GM18520 (cell line): ENCODE measurements around the gene SFI1.
"Not testable (repeated sequence)": the region's sequence is repeated elsewhere in the genome, so short reads cannot be mapped to it uniquely, and the experiment has no call there.

Experiments used
- ATAC-seq: cut with Tn5 transposase; IDR thresholded peaks from one replicate; pipeline ENCODE4 v1.9.1; 2021; ENCODE audit not compliant: unreplicated experiment

SFI1 gene

GRCh38 chr22:31490496-31490925 lies 5.8 kb upstream of the SFI1 start:
- ATAC-seq, result peak; percentile 52

- no peak for ATAC-seq
These were observed 4.9 kb upstream of the SFI1 start for GRCh38 chr22:31491218-31491962.

- no peak for ATAC-seq
These were observed 4.2 kb upstream of the SFI1 start for GRCh38 chr22:31492151-31492550.

DNA sequence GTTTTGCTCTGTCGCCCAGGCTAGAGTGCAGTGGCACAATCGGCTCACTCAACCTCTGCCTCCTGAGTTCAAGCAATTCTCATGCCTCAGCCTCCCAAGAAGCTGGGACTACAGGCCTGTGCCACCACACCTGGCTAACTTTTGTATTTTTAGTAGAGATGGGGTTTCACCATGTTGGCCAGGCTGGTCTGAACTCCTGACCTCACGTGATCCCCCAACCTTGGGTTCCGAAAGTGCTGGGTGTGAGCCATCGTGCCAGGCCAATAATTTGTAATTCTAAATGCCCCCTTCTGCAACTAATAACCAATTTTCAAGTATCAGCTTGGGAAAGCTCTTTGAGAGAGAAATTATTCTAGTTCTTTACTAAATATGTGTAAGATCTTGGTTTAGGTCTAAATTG lies 3.0 kb upstream of the SFI1 start:
- ATAC-seq, result not testable (repeated sequence)

DNA sequence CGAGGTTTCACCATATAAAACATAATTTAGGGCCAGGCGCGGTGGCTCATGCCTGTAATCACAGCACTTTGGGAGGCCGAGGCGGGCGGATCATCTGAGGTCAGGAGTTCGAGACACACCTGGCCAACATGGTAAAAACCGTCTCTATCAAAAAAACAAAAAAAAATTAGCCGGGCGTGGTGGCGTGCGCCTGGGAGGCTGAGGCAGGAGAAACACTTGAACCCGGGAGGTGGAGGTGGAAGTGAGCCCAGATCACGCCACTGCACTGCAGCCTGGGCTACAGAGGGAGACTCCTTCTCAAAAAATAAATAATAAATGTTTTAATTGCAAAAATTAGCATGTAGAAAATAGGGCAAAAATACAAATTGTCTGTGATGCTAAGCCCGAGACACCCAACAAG lies 993 bp upstream of the SFI1 start:
- ATAC-seq, result no peak

DNA sequence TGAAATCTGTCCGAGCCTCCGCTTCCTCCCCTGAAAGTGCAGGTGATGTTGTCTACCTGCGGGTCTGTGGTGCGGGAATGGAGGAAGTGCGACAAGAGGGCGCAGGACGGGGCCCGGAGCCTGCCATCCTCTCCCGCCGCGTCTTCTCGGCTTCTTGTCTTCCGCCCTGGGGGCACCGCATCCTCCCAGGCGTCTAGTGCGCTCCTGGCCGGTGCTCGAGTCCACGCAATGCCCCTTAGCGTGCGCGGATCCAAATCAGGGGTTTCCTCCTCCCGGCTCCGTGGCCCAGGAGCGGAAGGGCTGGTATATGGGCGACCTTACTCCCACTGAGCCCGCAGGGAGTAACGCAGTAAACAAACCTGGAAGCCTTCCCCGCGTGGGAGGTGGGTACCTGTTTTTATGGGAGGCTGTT lies 405 bp downstream of the SFI1 start:
- ATAC-seq, result no peak

DNA sequence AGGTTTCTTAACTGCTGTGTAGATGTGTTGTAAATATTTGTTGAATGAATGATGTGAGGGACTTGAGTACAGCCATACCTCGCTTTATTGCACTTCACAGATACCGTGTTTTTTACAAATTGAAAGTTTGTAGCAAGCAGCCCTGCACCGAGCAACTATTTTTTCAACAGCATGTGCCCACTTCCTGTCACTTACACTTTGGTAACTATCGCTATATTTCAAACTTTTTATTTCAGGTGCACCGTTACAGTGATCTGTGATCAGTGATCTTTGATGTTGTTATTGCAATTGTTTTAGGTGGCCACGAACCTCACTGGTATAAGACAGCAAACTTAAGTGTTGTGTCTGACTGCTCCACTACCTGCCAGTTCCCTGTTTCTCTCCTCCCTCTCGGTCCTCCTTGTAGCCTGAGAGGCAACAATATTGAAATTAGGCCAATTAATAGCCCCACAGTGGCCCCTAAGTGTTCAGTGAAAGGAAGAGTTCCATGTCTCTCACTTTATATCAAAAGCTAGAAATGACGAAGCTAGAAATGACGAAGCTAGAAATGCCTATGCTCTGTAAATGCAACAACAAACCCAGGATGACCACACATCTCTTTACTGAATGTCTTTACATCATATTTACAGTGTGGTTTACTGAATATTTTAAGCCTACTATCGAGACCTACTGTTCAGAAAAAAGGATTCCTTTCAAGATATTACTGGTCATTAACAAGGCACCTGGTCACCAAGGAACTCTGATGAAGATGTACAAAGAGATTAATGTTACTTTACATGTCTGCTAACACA lies 1.0 kb downstream of the SFI1 start:
- ATAC-seq, result no peak

DNA sequence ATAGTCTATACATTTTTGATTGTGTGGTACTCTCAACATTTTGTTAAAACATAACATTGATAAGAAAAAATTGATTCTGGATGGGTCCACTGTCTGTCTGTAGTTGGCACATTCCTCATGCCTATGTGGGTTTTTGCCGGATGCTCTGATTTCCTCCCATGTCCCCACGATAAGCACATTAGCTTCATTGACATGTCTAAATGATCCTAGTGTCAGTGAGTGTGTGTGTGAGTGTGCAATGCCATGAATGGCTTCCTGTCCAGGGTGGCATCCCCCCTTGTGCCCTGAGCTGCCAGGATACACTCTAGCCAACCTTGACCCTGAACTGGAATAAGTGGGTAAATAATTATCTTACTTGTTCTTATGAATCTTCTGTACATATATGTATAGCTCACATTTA lies 5.4 kb downstream of the SFI1 start:
- ATAC-seq, result no peak

DNA sequence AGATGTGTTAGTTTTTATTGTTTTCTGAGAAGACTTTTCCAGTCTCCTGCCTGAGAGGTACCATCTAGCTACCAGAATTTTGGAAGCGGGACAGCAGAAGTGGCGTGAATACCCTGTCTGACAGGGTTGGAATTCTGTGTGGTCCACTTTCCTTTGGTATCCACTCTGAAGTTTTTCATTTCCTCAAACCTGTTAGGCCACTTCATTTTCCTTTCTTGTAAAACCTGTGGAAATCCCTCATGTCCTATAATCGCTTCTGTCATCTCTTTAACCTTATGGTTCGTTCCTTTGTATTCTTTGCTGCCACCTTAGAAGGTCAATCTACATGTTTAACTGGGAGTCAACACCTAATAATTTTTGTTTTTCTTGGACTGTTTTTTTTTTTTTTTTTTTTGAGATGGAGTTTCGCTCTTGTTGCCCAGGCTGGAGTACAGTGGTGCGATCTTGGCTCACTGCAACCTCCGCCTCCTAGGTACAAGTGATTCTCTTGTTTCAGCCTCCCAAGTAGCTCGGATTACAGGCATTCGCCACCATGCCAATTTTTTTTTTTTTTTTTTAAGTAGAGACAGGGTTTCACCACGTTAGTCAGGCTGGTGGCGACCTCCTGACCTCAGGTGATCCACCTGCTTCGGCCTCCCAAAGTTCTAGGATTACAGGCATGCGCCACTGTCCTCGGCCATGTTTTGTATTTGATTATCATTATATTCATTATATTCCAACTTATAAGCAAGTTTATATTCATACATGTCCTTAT lies 7.1 kb downstream of the SFI1 start:
- ATAC-seq, result no peak

DNA sequence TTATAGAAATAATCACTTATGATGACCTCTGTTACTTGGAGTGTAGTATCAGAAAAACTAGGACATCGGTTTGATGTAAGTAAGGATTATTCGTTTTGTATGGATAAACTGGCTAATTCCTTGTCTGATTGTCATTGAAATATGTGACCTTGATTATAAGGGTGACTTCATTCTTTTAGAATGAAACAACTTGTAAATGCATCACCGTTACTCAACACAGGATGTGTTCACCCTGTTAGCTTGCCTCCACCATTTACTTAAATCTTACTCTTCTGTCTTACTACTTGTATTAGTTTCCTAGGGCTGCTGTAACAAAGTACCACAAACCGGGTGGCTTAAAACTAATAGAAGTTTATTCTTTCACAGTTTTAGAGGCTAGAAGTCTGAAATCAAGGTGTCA lies 7.9 kb downstream of the SFI1 start:
- no peak for ATAC-seq

DNA sequence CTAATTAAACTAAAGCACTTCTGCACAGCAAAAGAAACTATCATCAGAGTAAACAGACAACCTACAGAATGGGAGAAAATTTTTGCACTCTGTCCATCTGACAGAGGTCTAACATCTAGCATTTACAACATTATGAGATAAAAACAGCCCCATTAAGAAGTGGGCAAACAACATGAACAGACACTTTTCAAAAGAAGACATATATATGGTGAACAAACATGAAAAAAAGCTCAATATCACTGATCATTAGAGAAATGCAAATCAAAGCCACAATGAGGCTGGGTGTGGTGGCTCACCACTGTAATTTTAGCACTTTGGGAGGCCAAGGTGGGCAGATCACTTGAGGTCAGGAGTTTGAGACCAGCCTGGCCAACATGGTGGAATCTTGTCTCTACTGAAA lies 11.2 kb downstream of the SFI1 start:
- not testable (repeated sequence) for ATAC-seq

GRCh38 chr22:31508536-31508935 lies 12.2 kb downstream of the SFI1 start:
- no peak for ATAC-seq

DNA sequence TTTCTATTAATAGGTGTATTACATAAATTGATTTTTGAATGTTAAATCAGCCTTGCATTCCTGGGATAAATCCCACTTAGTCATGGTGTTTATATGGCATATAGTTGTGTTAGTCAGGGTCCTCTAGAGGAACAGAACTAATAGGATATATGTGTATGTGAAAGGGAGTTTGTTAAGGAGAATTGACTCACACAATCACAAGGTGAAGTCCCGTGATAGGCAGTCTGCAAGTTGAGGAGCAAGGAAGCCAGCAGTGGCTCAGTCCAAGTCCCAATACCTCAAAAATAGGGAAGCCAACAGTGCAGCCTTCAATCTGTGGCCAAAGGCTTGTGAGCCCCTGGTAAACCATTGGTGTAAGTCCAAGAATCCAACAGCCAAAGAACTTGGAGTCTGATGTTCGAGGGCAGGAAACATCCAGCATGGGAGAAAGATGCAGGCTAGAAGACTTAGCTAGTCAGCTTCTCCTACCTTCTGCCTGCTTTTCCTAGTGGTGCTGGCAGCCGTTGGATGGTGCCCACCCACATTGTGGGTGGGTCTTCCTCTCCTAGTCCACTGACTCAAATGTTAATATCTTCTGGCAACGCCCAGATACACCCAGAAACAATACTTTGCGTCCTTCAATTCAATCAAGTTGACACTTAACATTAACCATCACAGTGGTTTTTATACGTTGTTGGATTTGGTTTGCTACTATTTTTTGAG lies 12.9 kb downstream of the SFI1 start:
- no peak for ATAC-seq

DNA sequence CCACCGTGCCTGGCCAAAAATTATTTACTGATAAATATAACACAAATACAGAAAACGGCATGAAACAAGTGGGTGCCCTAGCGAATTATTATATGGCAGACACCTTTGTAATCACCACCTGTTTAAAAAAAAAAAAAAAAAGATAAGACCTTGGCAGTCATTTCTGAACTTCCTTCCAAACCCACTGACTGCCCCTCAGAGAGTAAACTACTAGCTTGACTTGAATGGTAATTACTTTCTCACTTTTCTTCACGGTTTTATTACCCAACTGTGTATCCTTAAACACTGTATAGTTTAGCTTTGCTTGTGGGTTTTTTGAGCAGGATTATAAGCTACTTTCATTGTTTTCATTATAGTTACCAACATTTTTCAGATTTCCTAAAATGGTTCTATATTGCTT lies 23.7 kb downstream of the SFI1 start:
- no peak for ATAC-seq

DNA sequence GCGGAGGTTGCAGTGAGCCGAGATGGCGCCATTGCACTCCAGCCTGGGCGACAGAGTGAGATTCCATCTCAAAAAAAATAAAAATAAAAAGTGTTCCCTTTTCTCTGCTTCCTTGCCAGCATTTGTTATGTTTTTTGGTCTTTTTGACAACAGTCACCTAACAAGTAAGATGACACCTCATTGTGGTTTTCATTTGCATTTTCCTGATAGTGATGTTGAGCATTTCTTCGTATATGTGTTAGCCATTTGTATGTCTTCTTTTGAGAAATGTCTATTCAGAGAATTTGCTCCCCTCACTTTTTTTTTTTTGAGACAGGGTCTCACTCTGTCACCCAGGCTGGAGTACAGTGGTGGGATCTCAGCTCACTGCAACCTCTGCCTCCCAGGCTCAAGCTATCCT lies 27.8 kb downstream of the SFI1 start:
- ATAC-seq, result not testable (repeated sequence)

- ATAC-seq, result no peak
These were observed 29.9 kb downstream of the SFI1 start for GRCh38 chr22:31526270-31526669.

GRCh38 chr22:31530823-31531195 lies 34.5 kb downstream of the SFI1 start:
- ATAC-seq, result no peak

- ATAC-seq, result no peak
These were observed 35.7 kb downstream of the SFI1 start for GRCh38 chr22:31532060-31532459.

DNA sequence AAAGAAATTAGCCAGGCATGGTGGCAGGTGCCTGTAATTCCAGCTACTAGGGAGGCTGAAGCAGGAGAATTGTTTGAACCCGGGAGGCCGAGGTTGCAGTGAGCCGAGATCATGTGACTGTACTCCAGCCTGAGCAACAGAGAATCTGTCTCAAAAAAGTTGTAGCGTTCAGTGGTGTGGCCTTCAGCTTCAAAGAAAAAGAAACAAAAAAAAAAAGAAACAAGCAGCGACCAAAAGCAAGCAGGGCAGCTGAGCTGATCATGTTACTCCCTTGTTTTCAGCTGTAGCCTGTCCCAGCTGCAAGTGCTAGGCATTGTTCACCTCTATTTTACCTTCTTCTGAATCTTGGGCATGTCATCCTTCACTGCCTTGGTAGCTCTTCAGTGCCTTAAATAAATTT lies 37.0 kb downstream of the SFI1 start:
- ATAC-seq, result no peak

DNA sequence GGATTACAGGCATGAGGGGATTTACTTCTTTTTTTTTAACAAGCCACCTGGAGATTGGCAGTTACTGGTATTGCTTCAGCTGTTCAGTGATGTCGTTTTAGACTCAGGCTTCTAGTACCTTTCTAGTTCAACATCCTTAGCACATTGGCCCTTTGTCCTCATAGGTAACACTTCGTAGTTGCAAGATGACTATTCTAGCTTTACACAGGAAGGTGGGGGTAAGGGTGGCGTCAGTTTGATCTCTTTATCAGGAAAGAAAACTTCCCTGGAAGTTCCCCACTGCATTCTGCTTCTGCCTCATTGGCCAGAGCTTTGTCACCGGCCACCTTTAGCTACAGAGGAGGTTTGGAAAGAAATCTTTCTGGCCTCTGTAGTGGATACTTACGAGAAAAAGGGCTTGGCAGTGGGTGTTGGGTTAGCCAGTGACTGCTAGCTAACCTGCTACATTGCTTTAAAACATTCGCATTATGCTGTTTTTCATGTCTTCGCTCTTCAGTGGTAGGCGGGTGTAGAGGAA lies 40.7 kb downstream of the SFI1 start:
- peak; percentile 52 for ATAC-seq

DNA sequence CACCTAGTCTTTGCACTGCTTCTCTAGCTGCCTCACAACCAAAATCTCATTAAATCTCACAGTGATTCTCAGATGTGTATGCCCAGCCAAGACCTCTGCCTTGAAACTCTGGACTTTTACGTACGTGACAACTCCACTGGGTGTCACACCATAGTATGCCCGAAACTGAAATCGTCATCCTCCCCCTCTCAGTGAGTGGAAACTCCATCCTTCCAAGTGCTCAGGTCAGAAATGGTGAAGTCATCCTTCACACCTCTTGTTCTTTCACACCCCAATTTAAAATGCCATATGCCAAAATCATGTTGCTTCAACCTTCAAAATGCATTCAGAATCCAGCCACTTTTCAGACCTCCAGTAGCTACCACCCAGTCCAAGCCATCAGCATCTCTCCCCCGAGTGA lies 42.5 kb downstream of the SFI1 start:
- ATAC-seq, result peak; percentile 56
